ENCODE measurements around the gene DACH1. TPM values are rescaled to one million over a fixed set of nuclear protein-coding genes. Genes with fewer than 3 reads are reported as not detected.

Gene DACH1
- total RNA-seq, 2 experiments from 2014 or later, result 0.71 to 0.89 TPM

DNA sequence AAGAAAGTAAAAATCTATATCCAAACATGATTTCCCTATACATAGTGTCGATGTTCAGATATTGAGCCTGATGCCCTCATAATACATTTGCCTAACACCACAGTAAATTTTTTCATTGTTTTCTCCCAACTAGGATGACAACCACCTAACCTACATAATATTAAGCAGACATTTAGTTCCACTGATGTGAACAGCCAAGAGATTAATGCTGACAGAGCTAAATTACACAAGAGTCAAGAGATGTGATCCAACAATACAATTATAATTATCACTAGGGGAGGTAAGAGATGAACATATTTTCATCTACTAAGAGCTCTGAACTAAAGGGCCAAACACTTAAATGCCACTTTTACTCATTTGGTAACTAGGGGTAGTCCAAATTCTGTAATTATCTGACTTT, 145.9 kb downstream of the DACH1 start:
- H3K4me1 Mint-ChIP-seq (ENCODE audit: low read depth), result no peaks in the 10 kb centered on the region
- intact Hi-C loops (cut with DNase I, micrococcal nuclease), result no loop called here
- ChIA-PET CTCF (no interaction called here), POLR2A (no interaction called here)
- DNase-seq, result no peak
- Histone ChIP-seq H3K36me3 (ENCODE audit: insufficient read depth, low read length) (no peaks in the 10 kb centered on the region), H3K27me3 (ENCODE audit: control insufficient read depth in 1 of 2, insufficient read depth in 2 of 2, low read length in 2 of 2) (no peaks in the 10 kb centered on the region), H3K27ac (ENCODE audit: low read depth in 1 of 2, low read length in 2 of 2) (no peak overlapping the region), H3K4me1 (ENCODE audit: insufficient read depth, low read length) (no peaks in the 10 kb centered on the region), H3K4me3 (ENCODE audit: low read length) (no peak overlapping the region), H3K9me3 (ENCODE audit: control insufficient read depth in 1 of 2, insufficient read depth in 1 of 2, low read length in 2 of 2) (no peaks in the 10 kb centered on the region)
- H3K4me3 Mint-ChIP-seq, result no peak overlapping the region
- no peaks in the 10 kb centered on the region for H3K36me3 Mint-ChIP-seq (ENCODE audit: low read depth)
- H3K27me3 Mint-ChIP-seq, result no peaks in the 10 kb centered on the region
- TF ChIP-seq, protein P1, sequence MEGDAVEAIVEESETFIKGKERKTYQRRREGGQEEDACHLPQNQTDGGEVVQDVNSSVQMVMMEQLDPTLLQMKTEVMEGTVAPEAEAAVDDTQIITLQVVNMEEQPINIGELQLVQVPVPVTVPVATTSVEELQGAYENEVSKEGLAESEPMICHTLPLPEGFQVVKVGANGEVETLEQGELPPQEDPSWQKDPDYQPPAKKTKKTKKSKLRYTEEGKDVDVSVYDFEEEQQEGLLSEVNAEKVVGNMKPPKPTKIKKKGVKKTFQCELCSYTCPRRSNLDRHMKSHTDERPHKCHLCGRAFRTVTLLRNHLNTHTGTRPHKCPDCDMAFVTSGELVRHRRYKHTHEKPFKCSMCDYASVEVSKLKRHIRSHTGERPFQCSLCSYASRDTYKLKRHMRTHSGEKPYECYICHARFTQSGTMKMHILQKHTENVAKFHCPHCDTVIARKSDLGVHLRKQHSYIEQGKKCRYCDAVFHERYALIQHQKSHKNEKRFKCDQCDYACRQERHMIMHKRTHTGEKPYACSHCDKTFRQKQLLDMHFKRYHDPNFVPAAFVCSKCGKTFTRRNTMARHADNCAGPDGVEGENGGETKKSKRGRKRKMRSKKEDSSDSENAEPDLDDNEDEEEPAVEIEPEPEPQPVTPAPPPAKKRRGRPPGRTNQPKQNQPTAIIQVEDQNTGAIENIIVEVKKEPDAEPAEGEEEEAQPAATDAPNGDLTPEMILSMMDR (IDR thresholded peaks at IDR 0.05), result no peak
- no peaks in the 10 kb centered on the region for H3K9me3 Mint-ChIP-seq
- H3K27ac Mint-ChIP-seq, result no peak overlapping the region
- no peak for ATAC-seq (ENCODE audit: poor library complexity)

- ATAC-seq (ENCODE audit: poor library complexity), result no peak
- intact Hi-C loops (cut with DNase I, micrococcal nuclease), result no loop called here
- no peaks in the 10 kb centered on the region for H3K27me3 ChIP-seq (ENCODE audit: control insufficient read depth in 1 of 2, insufficient read depth in 2 of 2, low read length in 2 of 2)
- H3K9me3 Mint-ChIP-seq, result no peaks in the 10 kb centered on the region
- TF ChIP-seq, protein P1 (IDR thresholded peaks at IDR 0.05), result no peak
- POLR2A ChIA-PET, result no interaction called here
- H3K4me1 ChIP-seq (ENCODE audit: insufficient read depth, low read length), result no peaks in the 10 kb centered on the region
- H3K36me3 Mint-ChIP-seq (ENCODE audit: low read depth), result no peaks in the 10 kb centered on the region
- H3K4me3 ChIP-seq (ENCODE audit: low read length), result no peak overlapping the region
- no peaks in the 10 kb centered on the region for H3K9me3 ChIP-seq (ENCODE audit: control insufficient read depth in 1 of 2, insufficient read depth in 1 of 2, low read length in 2 of 2)
- no peaks in the 10 kb centered on the region for H3K27me3 Mint-ChIP-seq
- H3K4me3 Mint-ChIP-seq, result no peak overlapping the region
- no peak overlapping the region for H3K27ac Mint-ChIP-seq
- no peaks in the 10 kb centered on the region for H3K4me1 Mint-ChIP-seq (ENCODE audit: low read depth)
- no peak overlapping the region for H3K27ac ChIP-seq (ENCODE audit: low read depth in 1 of 2, low read length in 2 of 2)
- DNase-seq, result no peak
- H3K36me3 ChIP-seq (ENCODE audit: insufficient read depth, low read length), result no peaks in the 10 kb centered on the region
- CTCF ChIA-PET, result no interaction called here
These were observed 148.1 kb downstream of the DACH1 start for GRCh38 chr13:71718931-71719330.

GRCh38 chr13:71714802-71715375, 152.1 kb downstream of the DACH1 start:
- no peaks in the 10 kb centered on the region for H3K36me3 Mint-ChIP-seq (ENCODE audit: low read depth)
- no peaks in the 10 kb centered on the region for H3K27me3 Mint-ChIP-seq
- no peaks in the 10 kb centered on the region for H3K9me3 ChIP-seq (ENCODE audit: control insufficient read depth in 1 of 2, insufficient read depth in 1 of 2, low read length in 2 of 2)
- H3K36me3 ChIP-seq (ENCODE audit: insufficient read depth, low read length), result no peaks in the 10 kb centered on the region
- H3K4me1 Mint-ChIP-seq (ENCODE audit: low read depth), result no peaks in the 10 kb centered on the region
- no peaks in the 10 kb centered on the region for H3K4me1 ChIP-seq (ENCODE audit: insufficient read depth, low read length)
- H3K27ac Mint-ChIP-seq, result no peak overlapping the region
- ChIA-PET POLR2A (no interaction called here), CTCF (no interaction called here)
- DNase-seq (no peak), ATAC-seq (ENCODE audit: poor library complexity) (no peak)
- no peak overlapping the region for H3K4me3 Mint-ChIP-seq
- no peak overlapping the region for H3K27ac ChIP-seq (ENCODE audit: low read depth in 1 of 2, low read length in 2 of 2)
- no peaks in the 10 kb centered on the region for H3K27me3 ChIP-seq (ENCODE audit: control insufficient read depth in 1 of 2, insufficient read depth in 2 of 2, low read length in 2 of 2)
- intact Hi-C loops (cut with DNase I, micrococcal nuclease), result no loop called here
- TF ChIP-seq, protein P1 (IDR thresholded peaks at IDR 0.05), result no peak
- H3K4me3 ChIP-seq (ENCODE audit: low read length), result no peak overlapping the region
- no peaks in the 10 kb centered on the region for H3K9me3 Mint-ChIP-seq

Measured in CD4-positive, alpha-beta T cell (primary cell).